ENCODE measurements around the gene GPR85. TPM values are rescaled to one million over a fixed set of nuclear protein-coding genes. Genes with fewer than 3 reads are reported as not detected.

Gene GPR85
- total RNA-seq, 1 experiment from 2014 or later, result 0.65 TPM

GRCh38 chr7:113078331-113078730 is 8.3 kb downstream of the GPR85 start:
- POLR2A ChIA-PET (ENCODE audit: unreplicated experiment), result no interaction called here
- Histone ChIP-seq H3K36me3 (ENCODE audit: low read depth) (no peaks in the 10 kb centered on the region), H3K9me2 (ENCODE audit: insufficient read depth) (no peaks in the 10 kb centered on the region), H2AFZ (no peak overlapping the region), H3K79me2 (ENCODE audit: low read depth) (no peaks in the 10 kb centered on the region), H3F3A (ENCODE audit: insufficient read depth, low read depth) (no peaks in the 10 kb centered on the region), H3K9me3 (ENCODE audit: insufficient read depth, low read depth) (no peaks in the 10 kb centered on the region), H4K20me1 (ENCODE audit: insufficient read depth) (no peaks in the 10 kb centered on the region), H3K4me3 (no peak overlapping the region), H3K4me1 (replicated peaks; ENCODE audit: insufficient read depth) (no peaks in the 10 kb centered on the region), H3K27ac (no peak overlapping the region), H3K4me2 (no peak overlapping the region), H3K27me3 (ENCODE audit: insufficient read depth, low read depth) (no peaks in the 10 kb centered on the region)
- CTCF ChIA-PET, result interaction anchor here (0.7 kb wide), 1 partner anchor 61 kb away, joined by 4 read pairs; no protein-coding TSS in a partner anchor
- intact Hi-C loops (cut with micrococcal nuclease; ENCODE audit: unreplicated experiment), result no loop called here
- no TSS peak for BruUV-seq (replicated peaks)
- TF ChIP-seq, protein P1, sequence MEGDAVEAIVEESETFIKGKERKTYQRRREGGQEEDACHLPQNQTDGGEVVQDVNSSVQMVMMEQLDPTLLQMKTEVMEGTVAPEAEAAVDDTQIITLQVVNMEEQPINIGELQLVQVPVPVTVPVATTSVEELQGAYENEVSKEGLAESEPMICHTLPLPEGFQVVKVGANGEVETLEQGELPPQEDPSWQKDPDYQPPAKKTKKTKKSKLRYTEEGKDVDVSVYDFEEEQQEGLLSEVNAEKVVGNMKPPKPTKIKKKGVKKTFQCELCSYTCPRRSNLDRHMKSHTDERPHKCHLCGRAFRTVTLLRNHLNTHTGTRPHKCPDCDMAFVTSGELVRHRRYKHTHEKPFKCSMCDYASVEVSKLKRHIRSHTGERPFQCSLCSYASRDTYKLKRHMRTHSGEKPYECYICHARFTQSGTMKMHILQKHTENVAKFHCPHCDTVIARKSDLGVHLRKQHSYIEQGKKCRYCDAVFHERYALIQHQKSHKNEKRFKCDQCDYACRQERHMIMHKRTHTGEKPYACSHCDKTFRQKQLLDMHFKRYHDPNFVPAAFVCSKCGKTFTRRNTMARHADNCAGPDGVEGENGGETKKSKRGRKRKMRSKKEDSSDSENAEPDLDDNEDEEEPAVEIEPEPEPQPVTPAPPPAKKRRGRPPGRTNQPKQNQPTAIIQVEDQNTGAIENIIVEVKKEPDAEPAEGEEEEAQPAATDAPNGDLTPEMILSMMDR (conservative IDR thresholded peaks at IDR 0.05), result no peak
- TF ChIP-seq EZH2 (IDR thresholded peaks at IDR 0.05; ENCODE audit: low read depth), result no peak
- DNase-seq, result no peak

- Histone ChIP-seq H3K9me2 (ENCODE audit: insufficient read depth) (no peaks in the 10 kb centered on the region), H2AFZ (no peak overlapping the region), H3K27me3 (ENCODE audit: insufficient read depth, low read depth) (no peaks in the 10 kb centered on the region), H3K4me2 (no peak overlapping the region), H3K4me3 (no peak overlapping the region), H3K4me1 (replicated peaks; ENCODE audit: insufficient read depth) (no peaks in the 10 kb centered on the region), H4K20me1 (ENCODE audit: insufficient read depth) (no peaks in the 10 kb centered on the region), H3K36me3 (ENCODE audit: low read depth) (no peaks in the 10 kb centered on the region), H3K79me2 (ENCODE audit: low read depth) (no peaks in the 10 kb centered on the region), H3K9me3 (ENCODE audit: insufficient read depth, low read depth) (no peaks in the 10 kb centered on the region), H3F3A (ENCODE audit: insufficient read depth, low read depth) (no peaks in the 10 kb centered on the region), H3K27ac (no peak overlapping the region)
- TF ChIP-seq, protein P1 (conservative IDR thresholded peaks at IDR 0.05), result no peak
- no peak for TF ChIP-seq EZH2 (IDR thresholded peaks at IDR 0.05; ENCODE audit: low read depth)
- no TSS peak for BruUV-seq (replicated peaks)
- ChIA-PET POLR2A (ENCODE audit: unreplicated experiment) (no interaction called here), CTCF (no interaction called here)
- intact Hi-C loops (cut with micrococcal nuclease; ENCODE audit: unreplicated experiment), result no loop called here
- DNase-seq, result no peak
Observed at GRCh38 chr7:113076703-113077102, 9.9 kb downstream of the GPR85 start.

GRCh38 chr7:113071465-113071864 is 15.2 kb downstream of the GPR85 start:
- Histone ChIP-seq H3K9me2 (ENCODE audit: insufficient read depth) (no peaks in the 10 kb centered on the region; the same call in 1 of the 2 replicates), H3K9me3 (ENCODE audit: insufficient read depth, low read depth) (no peaks in the 10 kb centered on the region), H3K27me3 (ENCODE audit: insufficient read depth, low read depth) (no peaks in the 10 kb centered on the region), H2AFZ (no peak overlapping the region), H3F3A (ENCODE audit: insufficient read depth, low read depth) (no peaks in the 10 kb centered on the region), H3K27ac (no peak overlapping the region), H4K20me1 (ENCODE audit: insufficient read depth) (no peaks in the 10 kb centered on the region), H3K79me2 (ENCODE audit: low read depth) (no peaks in the 10 kb centered on the region), H3K4me2 (no peak overlapping the region), H3K4me1 (replicated peaks; ENCODE audit: insufficient read depth) (no peaks in the 10 kb centered on the region), H3K4me3 (no peak overlapping the region), H3K36me3 (ENCODE audit: low read depth) (no peaks in the 10 kb centered on the region)
- no peak for TF ChIP-seq EZH2 (IDR thresholded peaks at IDR 0.05; ENCODE audit: low read depth)
- TF ChIP-seq, protein P1 (conservative IDR thresholded peaks at IDR 0.05), result no peak
- intact Hi-C loops (cut with micrococcal nuclease; ENCODE audit: unreplicated experiment), result no loop called here
- DNase-seq, result no peak
- POLR2A ChIA-PET (ENCODE audit: unreplicated experiment), result no interaction called here
- CTCF ChIA-PET, result no interaction called here
- no TSS peak for BruUV-seq (replicated peaks)

All from PC-9 (cell line).